ENCODE data around the gene MYLK2. TPM values are rescaled to one million over a fixed set of nuclear protein-coding genes. Genes with fewer than 3 reads are reported as not detected.

The MYLK2 gene
- total RNA-seq, 2 experiments from 2014 or later, result 0.13 to 0.27 TPM

Other genes starting within 250 kb of the MYLK2 start
- under 1 TPM; 0.41 to 0.54 TPM for gene ID1, start 214.1 kb upstream of the MYLK2 start, total RNA-seq
- not detected for gene COX4I2, start 181.4 kb upstream of the MYLK2 start, total RNA-seq
- gene BCL2L1, start 96.5 kb upstream of the MYLK2 start, total RNA-seq, result 100 to 1,000 TPM; 182 TPM
- 100 to 1,000 TPM; 112 to 113 TPM for gene TPX2, start 80.1 kb upstream of the MYLK2 start, total RNA-seq
- gene FOXS1, start 26.2 kb downstream of the MYLK2 start, total RNA-seq, result not detected
- gene DUSP15, start 51.2 kb downstream of the MYLK2 start, total RNA-seq, result not detected
- gene TTLL9, start 51.3 kb downstream of the MYLK2 start, total RNA-seq, result not detected
- 10 to 100 TPM; 17.7 to 18.3 TPM for gene PDRG1, start 132.7 kb downstream of the MYLK2 start, total RNA-seq
- not detected for gene XKR7, start 148.8 kb downstream of the MYLK2 start, total RNA-seq
- gene CCM2L, start 191.1 kb downstream of the MYLK2 start, total RNA-seq, result not detected
- not detected for gene HCK, start 232.9 kb downstream of the MYLK2 start, total RNA-seq